ENCODE measurements around the gene KNSTRN.
A peak's percentile ranks its signal among the peaks of the same experiment; 100 is the strongest.

Gene KNSTRN

GRCh38 chr15:40435023-40435709, 52.6 kb downstream of the KNSTRN start:
- DNase-seq (ENCODE audit: low spot score): no peak

GRCh38 chr15:40435710-40436089, 53.2 kb downstream of the KNSTRN start:
- DNase-seq (ENCODE audit: low spot score): no peak

GRCh38 chr15:40436116-40436891, 53.8 kb downstream of the KNSTRN start:
- DNase-seq (ENCODE audit: low spot score): no peak

GRCh38 chr15:40436892-40437751, 54.6 kb downstream of the KNSTRN start:
- no peak for DNase-seq (ENCODE audit: low spot score)

- no peak for DNase-seq (ENCODE audit: low spot score)
Observed at GRCh38 chr15:40437752-40438687, 55.5 kb downstream of the KNSTRN start.

GRCh38 chr15:40438712-40439111, 56.2 kb downstream of the KNSTRN start:
- DNase-seq (ENCODE audit: low spot score): no peak

GRCh38 chr15:40439461-40439959, 57.0 kb downstream of the KNSTRN start:
- no peak for DNase-seq (ENCODE audit: low spot score)

- no peak for DNase-seq (ENCODE audit: low spot score)
Observed at GRCh38 chr15:40439960-40440742, 57.6 kb downstream of the KNSTRN start.

GRCh38 chr15:40440743-40441564, 58.4 kb downstream of the KNSTRN start, which contains the start of gene BAHD1:
Gene BAHD1 (plus strand): TSS chr15:40440953. CDS start chr15:40458465, 17,512 bp downstream.
- DNase-seq (ENCODE audit: low spot score): peak; percentile 90

GRCh38 chr15:40441565-40442531, 59.3 kb downstream of the KNSTRN start:
- DNase-seq (ENCODE audit: low spot score): no peak

GRCh38 chr15:40443255-40443654, 60.7 kb downstream of the KNSTRN start:
- DNase-seq (ENCODE audit: low spot score): no peak

GRCh38 chr15:40443846-40444245, 61.3 kb downstream of the KNSTRN start:
- no peak for DNase-seq (ENCODE audit: low spot score)
